Smooth muscle cell (in vitro differentiated cells): Measurements from ENCODE around the gene ELAPOR1. TPM values are rescaled to one million over a fixed set of nuclear protein-coding genes. Genes with fewer than 3 reads are reported as not detected.

ENCODE experiments used
- DNase-seq: peaks from one replicate; lab custom pipeline; 2025; ENCODE audit not compliant: unreplicated experiment; lab: John Stamatoyannopoulos, UW
- H2AFZ ChIP-seq: fragments of 200-600 bp; sonication (generic); 2 replicates; pipeline ENCODE4 v1.6.0; 2016; ENCODE audit warnings: antibody characterized with exemption, low read depth, mild to moderate bottlenecking
- H3F3A ChIP-seq: fragments of 200-600 bp; sonication (generic); 2 replicates; pipeline ENCODE4 v1.6.0; 2017; ENCODE audit warnings: antibody characterized with exemption, low read depth
- H3K27ac ChIP-seq: fragments of 200-600 bp; sonication (generic); 2 replicates; pipeline ENCODE4 v1.5.1; 2016; ENCODE audit warnings: low read depth, mild to moderate bottlenecking
- H3K27me3 ChIP-seq: fragments of 200-600 bp; sonication (generic); 2 replicates; pipeline ENCODE4 v1.6.1; 2016; ENCODE audit warnings: low read depth, mild to moderate bottlenecking
- H3K36me3 ChIP-seq: fragments of 200-600 bp; sonication (generic); 2 replicates; pipeline ENCODE4 v1.5.1; 2016; ENCODE audit warnings: low read depth
- H3K4me1 ChIP-seq: fragments of 200-600 bp; sonication (generic); 2 replicates; pipeline ENCODE4 v1.5.1; 2016; ENCODE audit warnings: low read depth
- H3K4me2 ChIP-seq: fragments of 200-600 bp; sonication (generic); 2 replicates; pipeline ENCODE4 v1.6.0; 2016; ENCODE audit warnings: mild to moderate bottlenecking
- H3K4me3 ChIP-seq: fragments of 200-600 bp; sonication (generic); 2 replicates; pipeline ENCODE4 v1.5.1; 2016; ENCODE audit warnings: mild to moderate bottlenecking
- H3K79me2 ChIP-seq: fragments of 200-600 bp; sonication (generic); 2 replicates; pipeline ENCODE4 v1.6.0; 2016; ENCODE audit warnings: low read depth, mild to moderate bottlenecking
- H3K9ac ChIP-seq: fragments of 200-600 bp; sonication (generic); 2 replicates; pipeline ENCODE4 v1.6.0; 2016; ENCODE audit warnings: low read depth
- H3K9me3 ChIP-seq: fragments of 200-600 bp; sonication (generic); replicated peaks from 2 replicates; pipeline ENCODE4 v1.5.1; 2016; ENCODE audit warnings: low read depth
- H4K20me1 ChIP-seq: fragments of 200-600 bp; sonication (generic); 2 replicates; pipeline ENCODE4 v1.6.0; 2016; ENCODE audit warnings: low read depth
- CTCF ChIP-seq: fragments of 200-600 bp; sonication (generic); IDR thresholded peaks from 2 replicates; pipeline ENCODE4 v1.5.1; 2017; ENCODE audit warnings: borderline replicate concordance, mild to moderate bottlenecking, antibody characterized with exemption; ENCODE audit not compliant: insufficient read depth, poor library complexity, severe bottlenecking
- WGBS: methylation state at CpG from one replicate; pipeline ENCODE4 v1.1.7; 2016; ENCODE audit warnings: low lambda C conversion rate; 5-methylcytosine and 5-hydroxymethylcytosine counted together
- polyA plus RNA-seq: library from polyadenylated mRNA; unstranded; fragments of >200 nt; fragmentation: Nextera tagmentation; extraction: Ambion mirVana; gene quantifications from 2 replicates; pipeline ENCODE4 v1.2.1, GENCODE V29; 2016
- total RNA-seq: library from RNA; depleted of rRNA; stranded (reverse); fragments of >200 nt; gene quantifications from 2 replicates; pipeline ENCODE4 v1.2.3, GENCODE V29; 2014

ELAPOR1 gene
- total and polyA plus RNA-seq, 2 experiments from 2014 or later: 3.5 TPM

- Histone ChIP-seq H3K4me1 (peaks cover 20% of the 10 kb centered on the region), H3K4me2 (no peak overlapping the region), H3K79me2 (no peaks in the 10 kb centered on the region), H3K27ac (no peak overlapping the region), H3K4me3 (no peak overlapping the region), H3K36me3 (no peaks in the 10 kb centered on the region), H3K9me3 (no peaks in the 10 kb centered on the region), H4K20me1 (no peaks in the 10 kb centered on the region), H2AFZ (peak overlapping the region; percentile 30), H3F3A (no peaks in the 10 kb centered on the region), H3K27me3 (no peaks in the 10 kb centered on the region), H3K9ac (no peak overlapping the region)
- TF ChIP-seq CTCF: no peak
- DNase-seq: no peak
Observed at GRCh38 chr1:109152196-109152595, 38.3 kb downstream of the ELAPOR1 start.

- no peak for DNase-seq
- Histone ChIP-seq H3K4me2 (no peak overlapping the region), H3K27me3 (no peaks in the 10 kb centered on the region), H3F3A (peaks cover 6% of the 10 kb centered on the region), H3K79me2 (no peaks in the 10 kb centered on the region), H3K27ac (no peak overlapping the region), H2AFZ (no peak overlapping the region), H3K9ac (no peak overlapping the region), H3K36me3 (no peaks in the 10 kb centered on the region), H3K4me1 (no peaks in the 10 kb centered on the region), H4K20me1 (no peaks in the 10 kb centered on the region), H3K4me3 (no peak overlapping the region), H3K9me3 (no peaks in the 10 kb centered on the region)
- TF ChIP-seq CTCF: no peak
- WGBS: 94% methylated on average over 2 of the region's 2 CpGs
Observed at GRCh38 chr1:109156916-109157385, 43.0 kb downstream of the ELAPOR1 start.

- H3K9me3 ChIP-seq: no peaks in the 10 kb centered on the region
- no peak overlapping the region for H3K27ac ChIP-seq
- no peak for TF ChIP-seq CTCF
- no peaks in the 10 kb centered on the region for H4K20me1 ChIP-seq
- H3K4me2 ChIP-seq: no peak overlapping the region
- H3K27me3 ChIP-seq: no peaks in the 10 kb centered on the region
- H3K4me3 ChIP-seq: no peak overlapping the region
- H3K79me2 ChIP-seq: no peaks in the 10 kb centered on the region
- H2AFZ ChIP-seq: no peak overlapping the region
- H3K36me3 ChIP-seq: no peaks in the 10 kb centered on the region
- WGBS: 93% methylated on average over 7 of the region's 7 CpGs
- H3F3A ChIP-seq: peaks cover 16% of the 10 kb centered on the region
- H3K4me1 ChIP-seq: peaks cover 6% of the 10 kb centered on the region
- DNase-seq: no peak
- no peak overlapping the region for H3K9ac ChIP-seq
Observed at GRCh38 chr1:109158433-109158832, 44.5 kb downstream of the ELAPOR1 start.

GRCh38 chr1:109159326-109159725 is 45.4 kb downstream of the ELAPOR1 start:
- Histone ChIP-seq H3K9ac (no peak overlapping the region), H3K9me3 (no peaks in the 10 kb centered on the region), H3F3A (peaks cover 16% of the 10 kb centered on the region), H3K4me1 (peaks cover 6% of the 10 kb centered on the region), H3K27me3 (no peaks in the 10 kb centered on the region), H4K20me1 (no peaks in the 10 kb centered on the region), H3K79me2 (no peaks in the 10 kb centered on the region), H3K27ac (no peak overlapping the region), H3K36me3 (no peaks in the 10 kb centered on the region), H3K4me3 (no peak overlapping the region), H3K4me2 (no peak overlapping the region), H2AFZ (no peak overlapping the region)
- no peak for TF ChIP-seq CTCF
- no peak for DNase-seq
- 84% methylated on average over 3 of the region's 3 CpGs for WGBS
